Limb (tissue), 2 donors: ENCODE results near the gene TPRX2.
"Not testable (repeated sequence)": the region's sequence is repeated elsewhere in the genome, so short reads cannot be mapped to it uniquely, and the experiment has no call there.

Experiments used
- DNase-seq, 2 donors: peaks; one replicate each; pipeline ENCODE4 v3.0.0-alpha.2; 2016; ENCODE audit errors: extremely low spot score in 2 of 2

TPRX2 gene

DNA sequence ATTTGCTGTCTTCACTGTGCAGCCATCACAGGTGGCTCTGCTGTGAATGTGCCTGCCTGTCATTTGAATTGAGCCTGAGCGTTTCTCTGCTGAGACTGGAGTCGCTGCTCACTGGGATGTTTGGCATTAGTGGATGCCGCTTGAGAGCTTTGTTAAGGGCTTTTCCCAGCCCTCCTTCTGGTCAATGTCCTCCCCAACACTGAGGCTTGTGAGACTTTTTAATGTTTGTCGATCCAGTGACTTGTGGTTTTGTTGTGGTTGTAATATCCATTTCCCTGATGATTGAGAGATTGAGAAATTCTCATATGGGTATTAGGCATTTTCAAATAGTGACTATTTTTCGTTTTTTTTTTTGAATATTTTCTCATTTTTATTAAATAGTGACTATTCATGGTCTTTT, 2.6 kb downstream of the TPRX2 start:
- no peak for DNase-seq

- DNase-seq = peak; percentile 79 to 92
Observed at GRCh38 chr19:47863514-47863936, 4.5 kb downstream of the TPRX2 start.

- no peak for DNase-seq
Observed at GRCh38 chr19:47865166-47865565, 6.1 kb downstream of the TPRX2 start.

- no peak for DNase-seq
Observed at GRCh38 chr19:47878906-47879305, 19.9 kb downstream of the TPRX2 start.

DNA sequence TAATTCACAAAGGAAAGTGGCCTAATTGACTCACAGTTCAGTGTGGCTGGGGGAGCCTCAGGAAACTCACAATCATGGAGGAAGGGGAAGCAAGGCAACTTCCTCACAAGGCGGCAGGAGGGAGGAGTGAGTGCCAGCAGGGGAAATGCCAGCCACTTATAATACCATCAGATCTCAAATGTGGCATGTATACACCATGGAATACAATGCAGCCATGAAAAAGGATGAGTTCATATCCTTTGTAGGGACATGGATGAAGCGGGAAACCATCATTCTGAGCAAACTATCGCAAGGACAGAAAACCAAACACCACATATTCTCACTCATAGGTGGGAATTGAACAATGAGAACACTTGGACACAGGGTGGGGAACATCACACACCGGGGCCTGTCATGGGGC, 20.4 kb downstream of the TPRX2 start:
- DNase-seq = not testable (repeated sequence)

- no peak for DNase-seq
Observed at GRCh38 chr19:47881757-47882156, 22.7 kb downstream of the TPRX2 start.

- no peak for DNase-seq
Observed at GRCh38 chr19:47882890-47883289, 23.9 kb downstream of the TPRX2 start.

- DNase-seq = no peak
Observed at GRCh38 chr19:47885067-47885463, 26.0 kb downstream of the TPRX2 start.

DNA sequence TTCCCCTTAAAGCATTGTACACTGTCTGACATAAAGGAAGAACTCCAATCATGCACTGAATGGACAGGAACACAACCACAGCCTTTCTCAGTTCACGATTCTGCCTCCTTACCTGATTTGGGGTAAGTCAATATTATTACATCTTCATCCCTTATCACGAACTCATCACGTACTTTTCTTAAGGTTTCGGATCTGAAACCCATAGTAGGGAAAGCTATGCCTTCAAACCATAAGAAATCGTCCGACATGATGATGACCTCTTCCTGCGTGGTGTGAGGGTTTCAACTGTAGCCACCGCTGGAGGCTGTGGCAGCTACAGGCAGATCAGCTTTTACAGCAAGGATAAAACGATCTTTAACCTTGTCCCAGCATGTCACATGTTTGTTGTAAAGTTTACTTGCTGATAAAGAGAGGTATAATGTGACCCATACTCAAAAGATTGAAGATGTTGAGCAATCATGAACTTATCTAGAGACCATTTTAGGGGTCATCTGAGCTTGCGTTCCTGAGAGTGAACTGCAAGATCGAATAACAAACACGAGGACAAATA, 27.1 kb downstream of the TPRX2 start, which contains the start of gene SULT2A1:
Gene SULT2A1, minus strand, starts transcription at position 306 of the 550 bp plus-strand sequence. Its CDS starts 58 bp downstream, at position 248.
- DNase-seq = no peak

- no peak for DNase-seq
Observed at GRCh38 chr19:47890865-47891621, 32.0 kb downstream of the TPRX2 start.

- DNase-seq = no peak
Observed at GRCh38 chr19:47891622-47891922, 32.5 kb downstream of the TPRX2 start.

- no peak for DNase-seq
Observed at GRCh38 chr19:47891923-47892666, 33.1 kb downstream of the TPRX2 start.

- DNase-seq = no peak
Observed at GRCh38 chr19:47895165-47895782, 36.2 kb downstream of the TPRX2 start.

GRCh38 chr19:47896019-47896418, 37.0 kb downstream of the TPRX2 start:
- DNase-seq = no peak

DNA sequence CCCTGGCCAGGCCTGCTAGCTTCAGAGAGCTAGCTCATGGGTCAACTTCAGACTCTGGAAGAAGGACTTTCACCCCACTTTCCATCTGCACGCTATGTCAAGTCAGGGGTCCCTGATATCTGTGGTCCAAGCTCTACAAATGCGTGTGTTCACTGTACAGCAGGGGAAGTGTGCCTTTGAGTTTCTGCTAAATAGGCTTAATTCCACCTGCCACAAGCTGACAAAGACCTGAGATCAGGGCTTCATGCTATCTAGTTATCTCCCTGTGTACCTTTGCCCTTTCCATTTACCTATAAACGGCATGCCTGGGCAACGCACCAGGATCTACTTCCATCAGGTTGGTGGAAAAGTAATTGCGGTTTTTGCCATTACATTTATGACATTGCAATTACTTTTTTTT, 37.7 kb downstream of the TPRX2 start:
- no peak for DNase-seq

- DNase-seq = no peak
Observed at GRCh38 chr19:47897861-47898260, 38.8 kb downstream of the TPRX2 start.

DNA sequence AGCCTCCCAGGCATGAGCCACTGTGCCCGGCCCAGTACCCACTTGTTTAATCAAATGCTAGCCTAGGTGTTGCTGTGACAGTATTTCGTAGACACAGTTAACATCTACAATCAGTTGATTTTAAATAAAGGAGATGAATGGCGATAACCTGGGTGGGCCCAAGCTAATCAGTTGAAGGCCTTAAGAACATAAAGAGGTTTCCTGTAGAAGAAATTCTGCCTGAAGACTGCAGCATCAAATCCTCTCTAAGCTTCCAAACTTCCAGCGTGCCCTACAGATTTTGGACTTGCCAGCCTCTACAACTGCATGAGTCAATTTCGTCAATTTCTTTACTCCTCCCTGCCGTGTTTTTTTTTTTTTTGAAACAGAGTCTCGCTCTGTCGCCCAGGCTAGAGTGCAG, 40.3 kb downstream of the TPRX2 start:
- DNase-seq = no peak

- DNase-seq = no peak
Observed at GRCh38 chr19:47901370-47901769, 42.3 kb downstream of the TPRX2 start.

DNA sequence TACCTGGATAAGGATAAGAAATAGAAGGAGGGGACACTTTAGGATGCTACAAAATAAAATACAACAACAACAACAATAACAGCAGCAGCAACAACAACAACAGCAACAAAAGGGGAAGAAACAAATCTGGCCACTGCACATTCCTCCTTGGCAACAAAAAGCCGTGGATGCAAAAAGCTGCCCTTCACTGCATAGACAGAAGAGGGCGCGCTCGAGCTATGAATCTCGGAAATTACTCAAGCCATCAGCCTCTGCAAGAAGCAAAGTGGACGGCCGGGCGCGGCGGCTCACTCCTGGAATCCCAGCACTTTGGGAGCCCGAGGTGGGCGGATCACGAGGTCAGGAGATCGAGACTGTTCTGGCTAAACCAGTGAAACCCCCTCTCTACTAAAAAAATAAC, 50.3 kb downstream of the TPRX2 start:
- not testable (repeated sequence) for DNase-seq

DNA sequence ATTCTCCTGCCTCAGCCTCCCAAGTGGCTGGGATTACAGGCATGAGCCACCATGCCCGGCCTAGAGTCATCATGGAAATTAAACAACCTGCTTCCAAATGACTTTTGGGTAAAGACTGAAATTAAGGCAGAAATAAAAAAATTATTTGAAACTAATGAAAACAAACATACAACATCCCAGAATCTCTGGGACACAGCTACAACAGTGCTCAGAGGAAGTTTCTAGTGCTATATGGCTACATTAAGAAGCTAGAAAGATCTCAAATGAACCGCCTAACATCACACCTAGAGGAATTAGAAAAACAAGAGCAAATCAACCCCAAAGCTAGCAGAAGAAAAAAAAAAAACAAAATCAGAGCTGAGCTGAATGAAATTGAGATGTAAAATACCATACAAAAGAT, 51.2 kb downstream of the TPRX2 start:
- DNase-seq = not testable (repeated sequence)
